ENCODE measurements around the gene SPECC1. TPM values are rescaled to one million over a fixed set of nuclear protein-coding genes. Genes with fewer than 3 reads are reported as not detected.

SPECC1 gene
- total RNA-seq, 1 experiment from 2014 or later, result 43.5 TPM

DNA sequence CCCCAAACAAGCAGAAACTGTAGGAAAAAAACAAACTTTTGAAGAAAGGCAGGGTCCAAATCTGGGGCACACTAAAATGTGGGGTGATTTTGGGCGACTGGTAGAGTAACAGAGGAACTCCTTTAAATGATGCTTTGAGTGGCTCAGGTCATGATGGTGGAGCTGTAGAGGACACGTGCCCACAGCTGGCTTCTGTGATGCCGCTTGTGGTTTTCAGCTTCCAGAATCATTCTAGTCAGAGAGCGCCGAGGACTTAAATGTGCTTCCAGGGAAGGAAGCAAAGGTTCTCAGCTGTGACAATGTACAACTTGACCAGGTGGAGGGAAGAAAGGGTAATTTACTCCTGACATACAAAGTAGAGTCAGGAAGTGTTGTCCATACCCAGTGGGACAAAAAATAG lies 295.8 kb downstream of the SPECC1 start:
- H3K9me3 ChIP-seq (ENCODE audit: control insufficient read depth in 1 of 2, insufficient read depth in 1 of 2, low read depth in 1 of 2, low read length in 2 of 2), result peaks cover 0 to 6% of the 10 kb centered on the region in 2 experiments; a peak in 1 of 4 replicates
- no peaks in the 10 kb centered on the region for H4K20me1 ChIP-seq (ENCODE audit: insufficient read depth)
- H3K9me2 ChIP-seq (ENCODE audit: insufficient read depth), result no peaks in the 10 kb centered on the region
- no peak for ATAC-seq
- H3K4me2 ChIP-seq (ENCODE audit: low read length), result no peak overlapping the region
- no peak for TF ChIP-seq JUND (IDR thresholded peaks at IDR 0.05)
- TF ChIP-seq ZFX (IDR thresholded peaks at IDR 0.05), result no peak
- no peak for TF ChIP-seq MAX (IDR thresholded peaks at IDR 0.05)
- TF ChIP-seq TCF7L2 (IDR thresholded peaks at IDR 0.05; ENCODE audit: borderline replicate concordance, extremely low read depth, insufficient read depth, insufficient read length), result no peak
- TF ChIP-seq, protein P1, sequence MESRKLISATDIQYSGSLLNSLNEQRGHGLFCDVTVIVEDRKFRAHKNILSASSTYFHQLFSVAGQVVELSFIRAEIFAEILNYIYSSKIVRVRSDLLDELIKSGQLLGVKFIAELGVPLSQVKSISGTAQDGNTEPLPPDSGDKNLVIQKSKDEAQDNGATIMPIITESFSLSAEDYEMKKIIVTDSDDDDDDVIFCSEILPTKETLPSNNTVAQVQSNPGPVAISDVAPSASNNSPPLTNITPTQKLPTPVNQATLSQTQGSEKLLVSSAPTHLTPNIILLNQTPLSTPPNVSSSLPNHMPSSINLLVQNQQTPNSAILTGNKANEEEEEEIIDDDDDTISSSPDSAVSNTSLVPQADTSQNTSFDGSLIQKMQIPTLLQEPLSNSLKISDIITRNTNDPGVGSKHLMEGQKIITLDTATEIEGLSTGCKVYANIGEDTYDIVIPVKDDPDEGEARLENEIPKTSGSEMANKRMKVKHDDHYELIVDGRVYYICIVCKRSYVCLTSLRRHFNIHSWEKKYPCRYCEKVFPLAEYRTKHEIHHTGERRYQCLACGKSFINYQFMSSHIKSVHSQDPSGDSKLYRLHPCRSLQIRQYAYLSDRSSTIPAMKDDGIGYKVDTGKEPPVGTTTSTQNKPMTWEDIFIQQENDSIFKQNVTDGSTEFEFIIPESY (IDR thresholded peaks at IDR 0.05; ENCODE audit: extremely low read depth, insufficient replicate concordance, low read length), result no peak
- TF ChIP-seq ZNF274 (IDR thresholded peaks at IDR 0.05; ENCODE audit: low read depth, low read length), result no peak
- no peak for TF ChIP-seq EZH2 (IDR thresholded peaks at IDR 0.05)
- no peak for TF ChIP-seq EGR1 (IDR thresholded peaks at IDR 0.05; ENCODE audit: low read depth)
- no peak for TF ChIP-seq CBX3 (IDR thresholded peaks at IDR 0.05; ENCODE audit: low read depth)
- TF ChIP-seq SIN3A (IDR thresholded peaks at IDR 0.05; ENCODE audit: low read depth), result no peak
- no peak for TF ChIP-seq SRF (IDR thresholded peaks at IDR 0.05; ENCODE audit: low read depth)
- BruUV-seq (replicated peaks), result no TSS peak
- no peak overlapping the region for H3K27ac ChIP-seq (ENCODE audit: low read depth, low read length)
- peaks cover 0 to 4% of the 10 kb centered on the region in 2 experiments; a peak in 1 of 4 replicates for H3K36me3 ChIP-seq (ENCODE audit: control insufficient read depth in 1 of 2, insufficient read depth in 2 of 2, low read length in 2 of 2)
- no peaks in the 10 kb centered on the region for H3K79me2 ChIP-seq (ENCODE audit: insufficient read depth, low read length)
- no peak overlapping the region for H2AFZ ChIP-seq (ENCODE audit: low read depth, low read length, poor library complexity, severe bottlenecking)
- ChIA-PET RAD21 (ENCODE audit: low non-redundant PET in 1 of 2, low total read pairs in 2 of 2, uncharacterized antibody in 2 of 2, unreplicated experiment in 2 of 2) (no interaction called here), CTCF (no interaction called here), POLR2A (no interaction called here)
- intact Hi-C loops (cut with micrococcal nuclease), result no loop called here
- no peak for DNase-seq (ENCODE audit: low read depth, low spot score)
- no peak overlapping the region for H3K9ac ChIP-seq (ENCODE audit: low read length)
- H3K4me1 ChIP-seq (ENCODE audit: control insufficient read depth in 1 of 2, insufficient read depth in 2 of 2, low read length in 2 of 2), result no peaks in the 10 kb centered on the region
- H3K4me3 ChIP-seq (replicated peaks in 1 of 2; ENCODE audit: low read depth in 1 of 2, low read length in 2 of 2), result no peak overlapping the region
- H3K27me3 ChIP-seq (ENCODE audit: insufficient read depth, low read length), result no peaks in the 10 kb centered on the region

Measured in HCT116 (cell line).